Cardiac fibroblast (primary cell): ENCODE results near the gene HTR2B.

Experiments used
- DNase-seq, 2 donors: peaks; one replicate each; pipeline versions ENCODE4 v3.0.0 to v3.0.0-alpha.2; 2010; ENCODE audit warnings: low read depth in 2 of 2
- H3K4me3 ChIP-seq, 2 donors: replicated peaks in 1 of 2; 1 replicate in 1 of 2; 2 replicates in 1 of 2; pipeline ENCODE4 v1.5.1; 2011; ENCODE audit warnings: low read depth in 2 of 2, low read length in 2 of 2, mild to moderate bottlenecking in 2 of 2, moderate library complexity in 1 of 2
- TF ChIP-seq, protein P1 (sequence below): IDR thresholded peaks from one replicate; pipeline ENCODE4 v1.5.1; 2011; ENCODE audit warnings: low read depth, mild to moderate bottlenecking, low read length, inconsistent platforms

The HTR2B gene

DNA sequence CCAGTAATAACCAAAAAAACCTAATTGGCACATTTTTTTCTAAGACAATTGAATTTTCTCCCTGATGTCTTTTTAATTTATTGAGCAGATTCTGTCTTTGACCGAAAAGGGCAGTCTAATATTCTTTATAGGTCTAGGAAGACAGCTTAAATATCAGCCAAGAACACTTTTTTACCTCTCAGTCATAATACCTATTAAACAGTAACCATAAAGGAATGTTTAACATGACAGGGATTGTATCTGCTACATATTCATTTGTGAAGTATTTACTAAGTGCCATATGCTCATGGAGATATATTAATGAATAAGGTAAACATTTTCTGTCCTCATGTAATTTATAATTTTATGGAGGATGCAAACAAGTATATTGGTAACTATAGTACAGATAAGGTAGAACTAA, 3.1 kb upstream of the HTR2B start:
- TF ChIP-seq, protein P1, sequence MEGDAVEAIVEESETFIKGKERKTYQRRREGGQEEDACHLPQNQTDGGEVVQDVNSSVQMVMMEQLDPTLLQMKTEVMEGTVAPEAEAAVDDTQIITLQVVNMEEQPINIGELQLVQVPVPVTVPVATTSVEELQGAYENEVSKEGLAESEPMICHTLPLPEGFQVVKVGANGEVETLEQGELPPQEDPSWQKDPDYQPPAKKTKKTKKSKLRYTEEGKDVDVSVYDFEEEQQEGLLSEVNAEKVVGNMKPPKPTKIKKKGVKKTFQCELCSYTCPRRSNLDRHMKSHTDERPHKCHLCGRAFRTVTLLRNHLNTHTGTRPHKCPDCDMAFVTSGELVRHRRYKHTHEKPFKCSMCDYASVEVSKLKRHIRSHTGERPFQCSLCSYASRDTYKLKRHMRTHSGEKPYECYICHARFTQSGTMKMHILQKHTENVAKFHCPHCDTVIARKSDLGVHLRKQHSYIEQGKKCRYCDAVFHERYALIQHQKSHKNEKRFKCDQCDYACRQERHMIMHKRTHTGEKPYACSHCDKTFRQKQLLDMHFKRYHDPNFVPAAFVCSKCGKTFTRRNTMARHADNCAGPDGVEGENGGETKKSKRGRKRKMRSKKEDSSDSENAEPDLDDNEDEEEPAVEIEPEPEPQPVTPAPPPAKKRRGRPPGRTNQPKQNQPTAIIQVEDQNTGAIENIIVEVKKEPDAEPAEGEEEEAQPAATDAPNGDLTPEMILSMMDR, result no peak
- no peak for DNase-seq
- no peak overlapping the region for H3K4me3 ChIP-seq

GRCh38 chr2:231127480-231127879, 2.6 kb upstream of the HTR2B start:
- TF ChIP-seq, protein P1, result no peak
- DNase-seq, result no peak
- no peak overlapping the region for H3K4me3 ChIP-seq

GRCh38 chr2:231126123-231126522, 1.3 kb upstream of the HTR2B start:
- no peak overlapping the region for H3K4me3 ChIP-seq
- TF ChIP-seq, protein P1, result no peak
- no peak for DNase-seq

DNA sequence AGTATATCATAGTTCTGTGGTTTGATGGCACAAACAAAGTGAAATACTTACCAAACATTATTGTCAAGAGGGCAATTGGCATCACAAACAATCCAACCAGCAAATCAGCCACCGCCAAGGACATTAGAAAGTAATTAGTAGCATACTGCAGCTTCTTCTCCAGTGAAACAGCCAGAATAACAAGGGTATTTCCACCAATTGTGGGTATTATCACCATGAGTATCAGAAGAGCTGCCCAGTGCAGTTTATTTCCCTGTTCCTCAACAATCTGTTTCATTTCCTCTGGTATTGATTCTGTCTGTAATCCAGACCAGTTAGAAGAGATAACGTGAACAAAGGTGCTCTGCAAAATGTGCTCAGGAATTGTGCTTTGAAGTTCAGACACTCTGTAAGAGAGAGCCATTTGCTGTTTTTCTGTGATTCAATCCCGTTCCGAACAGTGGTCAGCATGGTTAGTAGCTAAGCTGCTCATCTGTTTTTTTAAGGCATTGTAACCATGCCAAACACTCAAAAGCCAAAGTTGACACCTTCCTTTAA, 1.4 kb downstream of the HTR2B start:
- TF ChIP-seq, protein P1, result no peak
- DNase-seq, result peak; percentile 47 to 70
- peak overlapping the region in 1 of 2 donors; percentile 22 for H3K4me3 ChIP-seq

- H3K4me3 ChIP-seq, result no peak overlapping the region
- DNase-seq, result no peak
- TF ChIP-seq, protein P1, result no peak
Measured at GRCh38 chr2:231118614-231118942, 6.3 kb downstream of the HTR2B start.

DNA sequence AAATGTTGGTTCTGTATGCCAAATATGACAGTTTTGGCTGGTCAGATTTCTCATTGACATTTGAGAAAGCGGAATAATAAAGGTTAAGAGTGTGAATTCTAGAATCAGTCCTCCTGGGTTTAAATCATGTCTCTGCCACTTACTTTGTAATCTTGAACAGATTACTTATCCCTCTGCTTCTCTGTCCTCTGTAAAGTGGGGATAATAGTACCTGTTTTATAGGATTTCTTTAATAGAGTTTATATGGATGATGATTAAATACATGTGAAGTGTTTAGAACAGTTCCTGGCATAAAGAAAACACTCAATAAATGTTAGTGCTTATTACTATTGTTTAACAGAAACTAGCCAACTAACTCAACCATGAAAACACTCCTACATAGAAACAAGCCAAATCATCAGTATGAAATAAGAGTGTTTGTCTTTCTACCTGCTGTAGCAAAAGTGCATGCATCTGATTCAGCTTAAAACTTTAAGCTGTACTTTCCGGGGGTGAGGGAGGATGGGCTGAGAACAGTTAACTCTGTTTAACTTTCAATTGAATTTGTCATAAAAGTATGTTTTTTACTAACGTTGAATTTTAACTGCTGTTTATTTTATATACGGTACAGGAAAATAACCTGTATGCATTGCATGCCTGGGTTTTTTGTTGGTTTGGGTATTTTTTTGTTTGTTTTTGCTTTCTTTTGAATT, 6.8 kb downstream of the HTR2B start:
- H3K4me3 ChIP-seq, result no peak overlapping the region
- no peak for DNase-seq
- TF ChIP-seq, protein P1, result no peak

DNA sequence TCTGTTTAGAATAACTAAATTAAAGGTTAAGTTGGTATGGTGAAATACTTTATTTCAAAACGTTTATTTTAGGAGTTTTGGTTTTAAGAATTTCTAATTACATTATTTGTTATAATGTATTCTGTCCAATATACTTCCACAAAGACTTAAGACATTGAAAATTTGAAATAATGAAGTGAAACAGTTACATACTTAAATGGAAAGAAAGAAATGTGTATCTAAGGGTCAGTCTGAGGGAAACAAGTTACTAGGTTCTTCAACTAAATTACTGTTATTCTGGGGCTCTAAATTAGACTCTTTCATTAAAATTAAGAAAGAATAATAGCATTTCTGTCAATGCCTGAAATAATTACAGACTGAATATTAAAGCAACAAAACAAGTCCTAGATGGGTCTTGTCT, 7.7 kb downstream of the HTR2B start:
- no peak overlapping the region for H3K4me3 ChIP-seq
- DNase-seq, result no peak
- TF ChIP-seq, protein P1, result no peak
